ENCODE data around the gene C2CD4B.

The C2CD4B gene

GRCh38 chr15:62188744-62189143 lies 23.7 kb upstream of the C2CD4B start:
- TF ChIP-seq TAF1 (IDR thresholded peaks at IDR 0.05; ENCODE audit: borderline replicate concordance, insufficient read depth, low read length), result no peak
- no peak for TF ChIP-seq POLR2AphosphoS5 (IDR thresholded peaks at IDR 0.05; ENCODE audit: low read depth, low read length)
- no peak for TF ChIP-seq SIN3A (IDR thresholded peaks at IDR 0.05; ENCODE audit: borderline replicate concordance, insufficient read depth, low read length)
- no peak for TF ChIP-seq REST (IDR thresholded peaks at IDR 0.05; ENCODE audit: insufficient read depth in 1 of 2, low read depth in 2 of 2, low read length in 2 of 2)
- no peak for TF ChIP-seq FOXP2 (optimal IDR thresholded peaks at IDR 0.05; ENCODE audit: borderline replicate concordance, extremely low read depth, extremely low read length, insufficient read depth)

- TF ChIP-seq POLR2AphosphoS5 (IDR thresholded peaks at IDR 0.05; ENCODE audit: low read depth, low read length) (no peak), REST (IDR thresholded peaks at IDR 0.05; ENCODE audit: insufficient read depth in 1 of 2, low read depth in 2 of 2, low read length in 2 of 2) (no peak), TAF1 (IDR thresholded peaks at IDR 0.05; ENCODE audit: borderline replicate concordance, insufficient read depth, low read length) (no peak), FOXP2 (optimal IDR thresholded peaks at IDR 0.05; ENCODE audit: borderline replicate concordance, extremely low read depth, extremely low read length, insufficient read depth) (no peak), SIN3A (IDR thresholded peaks at IDR 0.05; ENCODE audit: borderline replicate concordance, insufficient read depth, low read length) (no peak)
Measured at GRCh38 chr15:62187910-62188309, 22.8 kb upstream of the C2CD4B start.

- TF ChIP-seq REST (IDR thresholded peaks at IDR 0.05; ENCODE audit: insufficient read depth in 1 of 2, low read depth in 2 of 2, low read length in 2 of 2) (no peak), SIN3A (IDR thresholded peaks at IDR 0.05; ENCODE audit: borderline replicate concordance, insufficient read depth, low read length) (no peak), FOXP2 (optimal IDR thresholded peaks at IDR 0.05; ENCODE audit: borderline replicate concordance, extremely low read depth, extremely low read length, insufficient read depth) (no peak), POLR2AphosphoS5 (IDR thresholded peaks at IDR 0.05; ENCODE audit: low read depth, low read length) (no peak)
Measured at GRCh38 chr15:62187425-62187824, 22.3 kb upstream of the C2CD4B start.

GRCh38 chr15:62186578-62186977 lies 21.5 kb upstream of the C2CD4B start:
- TF ChIP-seq SIN3A (IDR thresholded peaks at IDR 0.05; ENCODE audit: borderline replicate concordance, insufficient read depth, low read length), result no peak
- no peak for TF ChIP-seq REST (IDR thresholded peaks at IDR 0.05; ENCODE audit: insufficient read depth in 1 of 2, low read depth in 2 of 2, low read length in 2 of 2)
- TF ChIP-seq POLR2AphosphoS5 (IDR thresholded peaks at IDR 0.05; ENCODE audit: low read depth, low read length), result no peak
- no peak for TF ChIP-seq FOXP2 (optimal IDR thresholded peaks at IDR 0.05; ENCODE audit: borderline replicate concordance, extremely low read depth, extremely low read length, insufficient read depth)
- no peak for TF ChIP-seq TAF1 (IDR thresholded peaks at IDR 0.05; ENCODE audit: borderline replicate concordance, insufficient read depth, low read length)

GRCh38 chr15:62183130-62183529 lies 18.0 kb upstream of the C2CD4B start:
- no peak for TF ChIP-seq REST (IDR thresholded peaks at IDR 0.05; ENCODE audit: insufficient read depth in 1 of 2, low read depth in 2 of 2, low read length in 2 of 2)
- TF ChIP-seq TAF1 (IDR thresholded peaks at IDR 0.05; ENCODE audit: borderline replicate concordance, insufficient read depth, low read length), result no peak
- TF ChIP-seq FOXP2 (optimal IDR thresholded peaks at IDR 0.05; ENCODE audit: borderline replicate concordance, extremely low read depth, extremely low read length, insufficient read depth), result no peak
